HG02885 (cell line): ENCODE results near the gene TPCN1.
A peak's percentile ranks its signal among the peaks of the same experiment; 100 is the strongest.

Source experiments
- ATAC-seq: cut with Tn5 transposase; IDR thresholded peaks from one replicate; pipeline ENCODE4 v1.9.1; 2021; ENCODE audit warnings: mild to moderate bottlenecking; ENCODE audit not compliant: unreplicated experiment, poor library complexity

Gene TPCN1

GRCh38 chr12:113221181-113221996 lies at the start of gene TPCN1:
TSS of gene TPCN1 (plus strand) at chr12:113221464. CDS start at chr12:113226853, 5,389 bp downstream.
- peak; percentile 91 for ATAC-seq

GRCh38 chr12:113171543-113171942 lies 49.7 kb upstream of the TPCN1 start:
- ATAC-seq: no peak

- ATAC-seq: no peak
Observed at GRCh38 chr12:113172185-113172584, 49.1 kb upstream of the TPCN1 start.

GRCh38 chr12:113173081-113173698 lies 48.1 kb upstream of the TPCN1 start:
- no peak for ATAC-seq

GRCh38 chr12:113174461-113175384 lies 46.5 kb upstream of the TPCN1 start:
- ATAC-seq: peak; percentile 77

GRCh38 chr12:113179023-113179422 lies 42.2 kb upstream of the TPCN1 start:
- no peak for ATAC-seq

GRCh38 chr12:113180333-113180732 lies 40.9 kb upstream of the TPCN1 start:
- no peak for ATAC-seq

GRCh38 chr12:113181975-113182374 lies 39.3 kb upstream of the TPCN1 start:
- ATAC-seq: no peak

GRCh38 chr12:113183030-113183589 lies 38.2 kb upstream of the TPCN1 start:
- ATAC-seq: no peak

GRCh38 chr12:113184098-113184899 lies 37.0 kb upstream of the TPCN1 start:
- peak; percentile 51 for ATAC-seq

GRCh38 chr12:113184900-113185179 lies 36.4 kb upstream of the TPCN1 start:
- peak; percentile 86 for ATAC-seq

GRCh38 chr12:113185180-113186032 lies 35.9 kb upstream of the TPCN1 start, which contains the start of the genes DDX54 and RITA1:
TSS of gene DDX54 (minus strand) at chr12:113185478. CDS start at chr12:113185451, 27 bp downstream.
TSS of gene RITA1 (plus strand) at chr12:113185721. CDS start at chr12:113186747, 1,026 bp downstream.
- peak; percentile 51 for ATAC-seq

GRCh38 chr12:113186033-113186365 lies 35.3 kb upstream of the TPCN1 start:
- ATAC-seq: no peak

GRCh38 chr12:113186666-113187325 lies 34.5 kb upstream of the TPCN1 start:
- no peak for ATAC-seq

GRCh38 chr12:113189361-113189760 lies 31.9 kb upstream of the TPCN1 start:
- ATAC-seq: no peak

- ATAC-seq: no peak
Observed at GRCh38 chr12:113190761-113191160, 30.5 kb upstream of the TPCN1 start.

GRCh38 chr12:113191227-113191626 lies 30.0 kb upstream of the TPCN1 start:
- no peak for ATAC-seq

- no peak for ATAC-seq
Observed at GRCh38 chr12:113194971-113195391, 26.3 kb upstream of the TPCN1 start.
